Measurements from ENCODE around the gene PARP1.
"Not testable (repeated sequence)": the region's sequence is repeated elsewhere in the genome, so short reads cannot be mapped to it uniquely, and the experiment has no call there.

The PARP1 gene

GRCh38 chr1:226357416-226357815, 50.5 kb downstream of the PARP1 start:
- in situ Hi-C loops (cut with MboI; ENCODE audit: low sequenced_read_pairs) = no loop called here

GRCh38 chr1:226355669-226356551, 52.0 kb downstream of the PARP1 start:
- in situ Hi-C loops (cut with MboI; ENCODE audit: low sequenced_read_pairs) = no loop called here

- in situ Hi-C loops (cut with MboI; ENCODE audit: low sequenced_read_pairs) = no loop called here
Measured at GRCh38 chr1:226355016-226355415, 52.9 kb downstream of the PARP1 start.

GRCh38 chr1:226353698-226354525, 54.0 kb downstream of the PARP1 start:
- in situ Hi-C loops (cut with MboI; ENCODE audit: low sequenced_read_pairs) = no loop called here

GRCh38 chr1:226351709-226352108, 56.2 kb downstream of the PARP1 start:
- in situ Hi-C loops (cut with MboI; ENCODE audit: low sequenced_read_pairs) = no loop called here

- in situ Hi-C loops (cut with MboI; ENCODE audit: low sequenced_read_pairs) = no loop called here
Measured at GRCh38 chr1:226350519-226350865, 57.4 kb downstream of the PARP1 start.

- in situ Hi-C loops (cut with MboI; ENCODE audit: low sequenced_read_pairs) = no loop called here
Measured at GRCh38 chr1:226349801-226350518, 57.9 kb downstream of the PARP1 start.

- in situ Hi-C loops (cut with MboI; ENCODE audit: low sequenced_read_pairs) = no loop called here
Measured at GRCh38 chr1:226349081-226349480, 58.8 kb downstream of the PARP1 start.

- in situ Hi-C loops (cut with MboI; ENCODE audit: low sequenced_read_pairs) = no loop called here
Measured at GRCh38 chr1:226344441-226345259, 63.2 kb downstream of the PARP1 start.

- in situ Hi-C loops (cut with MboI; ENCODE audit: low sequenced_read_pairs) = no loop called here
Measured at GRCh38 chr1:226342656-226343055, 65.2 kb downstream of the PARP1 start.

- in situ Hi-C loops (cut with MboI; ENCODE audit: low sequenced_read_pairs) = not testable (repeated sequence)
Measured at GRCh38 chr1:226340111-226340510, 67.8 kb downstream of the PARP1 start.

- in situ Hi-C loops (cut with MboI; ENCODE audit: low sequenced_read_pairs) = no loop called here
Measured at GRCh38 chr1:226337276-226337875, 70.5 kb downstream of the PARP1 start.

- in situ Hi-C loops (cut with MboI; ENCODE audit: low sequenced_read_pairs) = no loop called here
Measured at GRCh38 chr1:226335661-226336060, 72.2 kb downstream of the PARP1 start.

GRCh38 chr1:226332947-226333346, 74.9 kb downstream of the PARP1 start:
- in situ Hi-C loops (cut with MboI; ENCODE audit: low sequenced_read_pairs) = no loop called here

GRCh38 chr1:226329237-226329636, 78.7 kb downstream of the PARP1 start:
- in situ Hi-C loops (cut with MboI; ENCODE audit: low sequenced_read_pairs) = loop anchor here (10.0 kb wide), 1 partner anchor 204 kb away; no protein-coding TSS in a partner anchor

GRCh38 chr1:226327761-226328162, 80.1 kb downstream of the PARP1 start:
- in situ Hi-C loops (cut with MboI; ENCODE audit: low sequenced_read_pairs) = loop anchor here (10.0 kb wide), 1 partner anchor 203 kb away; no protein-coding TSS in a partner anchor

- in situ Hi-C loops (cut with MboI; ENCODE audit: low sequenced_read_pairs) = loop anchor here (10.0 kb wide), 1 partner anchor 200 kb away; no protein-coding TSS in a partner anchor
Measured at GRCh38 chr1:226325178-226325577, 82.7 kb downstream of the PARP1 start.

GRCh38 chr1:226324479-226324878, 83.4 kb downstream of the PARP1 start:
- in situ Hi-C loops (cut with MboI; ENCODE audit: low sequenced_read_pairs) = loop anchor here (10.0 kb wide), 1 partner anchor 200 kb away; no protein-coding TSS in a partner anchor

- in situ Hi-C loops (cut with MboI; ENCODE audit: low sequenced_read_pairs) = loop anchor here (10.0 kb wide), 1 partner anchor 198 kb away; no protein-coding TSS in a partner anchor
Measured at GRCh38 chr1:226322986-226323385, 84.9 kb downstream of the PARP1 start.

- in situ Hi-C loops (cut with MboI; ENCODE audit: low sequenced_read_pairs) = loop anchor here (10.0 kb wide), 1 partner anchor 196 kb away; no protein-coding TSS in a partner anchor
Measured at GRCh38 chr1:226320930-226321329, 87.0 kb downstream of the PARP1 start.
